Spleen (tissue), 7 donors: Measurements from ENCODE around the gene COX4I2.

Experiments used
- POLR2A ChIP-seq, 3 donors: fragments of 450-650 bp; IDR thresholded peaks; one replicate each; pipeline ENCODE4 v1.5.1; 2017; ENCODE audit warnings: antibody characterized with exemption in 3 of 3, mild to moderate bottlenecking in 1 of 3
- TF ChIP-seq, protein P1 (sequence below), 11 experiments: fragments of 200-600 bp in 7 of 11; fragments of 450-650 bp in 4 of 11; sonication (generic) in 4 of 11; IDR thresholded peaks in 8 of 11; conservative IDR thresholded peaks in 3 of 11; 1 replicate in 7 of 11; 2 replicates in 4 of 11; pipeline versions ENCODE4 v1.4.0 to v1.8.0; 2016 to 2021; ENCODE audit warnings: antibody characterized with exemption in 11 of 11, inconsistent platforms in 4 of 11, mild to moderate bottlenecking in 1 of 11
- donor health status: DM: no; HTN: no; CAD: no; lungs with moderate emphysema.
- donor health status: DM: no; HTN: no; CAD: no.
- donor health status: DM: no; HTN: no; CAD: no.

DNA sequence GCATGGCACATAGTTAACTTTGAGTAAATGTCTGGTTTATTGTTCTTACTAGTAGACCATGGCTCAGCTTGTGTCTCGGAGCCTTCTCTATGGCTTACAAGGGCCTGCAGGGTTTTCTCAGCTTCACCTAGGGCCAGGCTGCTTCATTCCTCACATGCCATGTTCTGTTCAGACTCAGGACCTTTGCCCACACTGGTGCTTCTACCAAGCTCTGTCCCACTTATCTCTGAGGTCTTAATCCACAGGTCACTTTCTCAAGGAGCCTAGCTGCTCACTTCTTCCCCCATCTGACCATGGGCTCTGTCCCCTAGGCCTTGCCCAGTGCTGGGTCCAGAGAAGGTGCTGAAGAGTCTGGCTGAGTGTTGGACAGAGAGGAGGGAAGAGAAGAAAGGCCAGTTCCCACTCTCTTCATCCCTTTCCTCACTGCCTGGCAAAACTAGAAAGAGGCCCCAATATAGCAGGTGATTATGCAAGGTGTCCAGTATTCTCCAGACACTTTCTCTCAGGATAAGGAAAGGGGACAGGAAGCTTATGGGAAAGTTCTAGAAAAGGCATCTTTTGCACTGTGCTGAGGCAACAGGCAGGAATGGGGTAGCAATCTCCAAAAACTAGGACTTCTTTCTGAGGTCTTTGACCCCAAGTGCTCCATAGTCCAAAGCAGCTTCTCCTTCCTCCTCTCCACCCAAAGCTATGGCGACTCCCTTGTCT is 40.0 kb downstream of the COX4I2 start:
- TF ChIP-seq, protein P1, sequence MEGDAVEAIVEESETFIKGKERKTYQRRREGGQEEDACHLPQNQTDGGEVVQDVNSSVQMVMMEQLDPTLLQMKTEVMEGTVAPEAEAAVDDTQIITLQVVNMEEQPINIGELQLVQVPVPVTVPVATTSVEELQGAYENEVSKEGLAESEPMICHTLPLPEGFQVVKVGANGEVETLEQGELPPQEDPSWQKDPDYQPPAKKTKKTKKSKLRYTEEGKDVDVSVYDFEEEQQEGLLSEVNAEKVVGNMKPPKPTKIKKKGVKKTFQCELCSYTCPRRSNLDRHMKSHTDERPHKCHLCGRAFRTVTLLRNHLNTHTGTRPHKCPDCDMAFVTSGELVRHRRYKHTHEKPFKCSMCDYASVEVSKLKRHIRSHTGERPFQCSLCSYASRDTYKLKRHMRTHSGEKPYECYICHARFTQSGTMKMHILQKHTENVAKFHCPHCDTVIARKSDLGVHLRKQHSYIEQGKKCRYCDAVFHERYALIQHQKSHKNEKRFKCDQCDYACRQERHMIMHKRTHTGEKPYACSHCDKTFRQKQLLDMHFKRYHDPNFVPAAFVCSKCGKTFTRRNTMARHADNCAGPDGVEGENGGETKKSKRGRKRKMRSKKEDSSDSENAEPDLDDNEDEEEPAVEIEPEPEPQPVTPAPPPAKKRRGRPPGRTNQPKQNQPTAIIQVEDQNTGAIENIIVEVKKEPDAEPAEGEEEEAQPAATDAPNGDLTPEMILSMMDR (IDR thresholded peaks at IDR 0.05 in 8 of 11, conservative IDR thresholded peaks at IDR 0.05 in 3 of 11), result no peak
- no peak for TF ChIP-seq POLR2A (IDR thresholded peaks at IDR 0.05)
